LoVo (cell line): ENCODE results near the gene CENPV.
A peak's percentile ranks its signal among the peaks of the same experiment; 100 is the strongest.
"Not testable (repeated sequence)": the region's sequence is repeated elsewhere in the genome, so short reads cannot be mapped to it uniquely, and the experiment has no call there.

Experiments
- DNase-seq: peaks from one replicate; pipeline ENCODE4 v3.0.0-alpha.2; 2016; ENCODE audit warnings: low spot score

CENPV gene

GRCh38 chr17:16313139-16314090 lies 39.9 kb downstream of the CENPV start:
- no peak for DNase-seq

- not testable (repeated sequence) for DNase-seq
Observed at GRCh38 chr17:16312061-16312460, 41.2 kb downstream of the CENPV start.

- no peak for DNase-seq
Observed at GRCh38 chr17:16306211-16306610, 47.1 kb downstream of the CENPV start.

DNA sequence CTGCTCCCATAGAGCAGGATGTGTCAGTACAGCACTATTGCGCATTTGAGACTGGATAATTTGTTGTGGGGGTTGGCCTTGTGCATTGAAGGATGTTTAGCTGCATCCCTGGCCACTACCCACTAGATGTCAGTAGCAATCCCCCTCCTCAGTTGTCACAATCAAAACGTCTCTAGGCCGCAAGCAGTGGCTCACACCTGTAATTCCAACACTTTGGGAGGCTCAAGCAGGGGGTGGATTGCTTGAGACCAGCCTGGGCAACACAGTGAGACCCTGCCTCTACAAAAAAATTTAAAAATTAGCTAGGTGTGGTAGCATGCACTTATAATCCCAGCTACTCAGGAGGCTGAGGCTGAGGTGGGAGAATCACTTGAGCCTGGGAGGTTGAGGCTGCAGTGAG lies 48.4 kb downstream of the CENPV start:
- DNase-seq = no peak

DNA sequence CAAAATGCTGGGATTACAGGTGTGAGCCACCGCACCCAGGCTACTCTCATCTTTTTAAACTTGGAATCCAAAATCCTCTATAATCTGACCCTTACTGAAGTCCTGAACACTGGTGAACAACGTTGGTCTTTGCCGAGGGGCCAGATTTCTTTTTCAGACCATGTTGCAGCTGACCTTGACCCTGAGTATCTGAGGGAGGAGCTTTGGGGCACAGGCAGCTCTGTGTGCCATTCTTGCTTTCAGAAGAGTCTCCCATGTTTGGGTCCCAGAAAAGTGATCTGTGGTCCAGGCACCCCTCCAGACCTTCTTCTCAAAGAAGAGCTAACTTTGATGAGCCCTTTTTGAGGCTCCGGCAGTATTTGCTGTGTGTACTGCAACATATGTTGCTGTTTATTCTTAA lies 50.4 kb downstream of the CENPV start:
- DNase-seq = no peak

- DNase-seq = no peak
Observed at GRCh38 chr17:16301963-16302855, 51.1 kb downstream of the CENPV start.

GRCh38 chr17:16300554-16300953 lies 52.7 kb downstream of the CENPV start:
- DNase-seq = no peak

GRCh38 chr17:16298140-16298662 lies 55.1 kb downstream of the CENPV start:
- DNase-seq = peak; percentile 33

DNA sequence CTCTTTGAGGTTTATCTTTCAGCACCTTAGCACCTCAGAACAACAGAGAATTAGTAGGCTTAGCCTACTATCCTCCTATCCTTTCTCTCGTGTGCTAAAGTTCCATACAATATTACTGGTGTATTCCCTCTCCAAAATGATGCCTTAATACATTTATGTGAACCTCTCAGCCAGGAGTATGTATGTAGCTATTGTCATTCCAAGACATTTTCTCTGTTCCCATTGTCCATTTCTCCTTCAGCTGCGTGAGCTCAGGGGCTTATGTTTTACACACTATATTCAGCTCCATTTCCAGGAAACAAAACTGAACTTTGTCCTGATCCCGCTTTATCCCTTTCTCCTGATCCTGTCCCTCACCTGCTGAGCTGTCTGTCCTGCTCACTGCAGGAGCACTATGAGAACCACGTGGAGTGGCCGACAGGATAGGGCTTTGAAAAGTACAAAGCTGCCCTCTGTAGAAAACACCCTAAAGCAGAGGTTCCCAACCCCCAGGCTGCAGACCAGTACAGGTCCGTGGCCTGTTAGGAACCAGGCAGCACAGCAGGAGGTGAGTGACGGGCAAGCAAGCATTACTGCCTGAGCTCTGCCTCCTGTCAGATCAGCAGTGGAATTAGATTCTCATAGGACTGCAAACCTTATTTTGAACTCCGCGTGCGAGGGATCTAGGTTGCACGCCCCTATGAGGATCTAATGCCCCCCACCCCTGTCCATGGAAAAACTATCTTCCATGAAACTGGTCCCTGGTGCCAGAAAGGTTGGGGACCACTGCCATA lies 55.7 kb downstream of the CENPV start:
- peak; percentile 34 for DNase-seq

GRCh38 chr17:16296072-16296471 lies 57.2 kb downstream of the CENPV start:
- DNase-seq = peak; percentile 80

- DNase-seq = no peak
Observed at GRCh38 chr17:16294560-16294959, 58.7 kb downstream of the CENPV start.

GRCh38 chr17:16293931-16294330 lies 59.3 kb downstream of the CENPV start:
- no peak for DNase-seq
